ENCODE results near the gene TTYH1.
"Not testable (repeated sequence)": the region's sequence is repeated elsewhere in the genome, so short reads cannot be mapped to it uniquely, and the experiment has no call there.

Gene TTYH1

GRCh38 chr19:54462655-54463530, 47.6 kb downstream of the TTYH1 start:
- Histone ChIP-seq H3K4me3 (ENCODE audit: insufficient read length, low read depth) (peak overlapping the region; percentile 80), H3K36me3 (ENCODE audit: insufficient read depth, insufficient read length, low read length) (peaks cover 39% of the 10 kb centered on the region), H3K9ac (ENCODE audit: insufficient read length, low read depth) (peak overlapping the region; percentile 95), H3K4me1 (ENCODE audit: insufficient read depth, insufficient read length) (peaks cover 7% of the 10 kb centered on the region), H3K9me3 (ENCODE audit: insufficient read depth, low read length) (no peaks in the 10 kb centered on the region), H3K27me3 (ENCODE audit: insufficient read depth, insufficient read length) (no peaks in the 10 kb centered on the region)
- TF ChIP-seq YY1 (IDR thresholded peaks at IDR 0.05; ENCODE audit: insufficient read depth, insufficient read length) (no peak), ZNF274 (IDR thresholded peaks at IDR 0.05; ENCODE audit: low read depth, low read length) (no peak), SUZ12 (IDR thresholded peaks at IDR 0.05; ENCODE audit: extremely low read depth, insufficient read depth, insufficient read length) (no peak)
- no peak for DNase-seq (ENCODE audit: low read depth, low spot score)

GRCh38 chr19:54463531-54464043, 48.3 kb downstream of the TTYH1 start, which contains the start of gene LENG9:
Gene LENG9 (minus strand): TSS chr19:54463778. CDS start chr19:54463526, 252 bp downstream.
- peak; percentile 98 for DNase-seq (ENCODE audit: low read depth, low spot score)
- H3K27me3 ChIP-seq (ENCODE audit: insufficient read depth, insufficient read length): no peaks in the 10 kb centered on the region
- H3K4me3 ChIP-seq (ENCODE audit: insufficient read length, low read depth): peak within 1 kb of the TSS; percentile 80
- peaks cover 7% of the 10 kb centered on the region for H3K4me1 ChIP-seq (ENCODE audit: insufficient read depth, insufficient read length)
- TF ChIP-seq ZNF274 (IDR thresholded peaks at IDR 0.05; ENCODE audit: low read depth, low read length) (no peak), YY1 (IDR thresholded peaks at IDR 0.05; ENCODE audit: insufficient read depth, insufficient read length) (no peak), SUZ12 (IDR thresholded peaks at IDR 0.05; ENCODE audit: extremely low read depth, insufficient read depth, insufficient read length) (no peak)
- H3K36me3 ChIP-seq (ENCODE audit: insufficient read depth, insufficient read length, low read length): peaks cover 32% of the 10 kb centered on the region
- no peaks in the 10 kb centered on the region for H3K9me3 ChIP-seq (ENCODE audit: insufficient read depth, low read length)
- peak within 1 kb of the TSS; percentile 95 for H3K9ac ChIP-seq (ENCODE audit: insufficient read length, low read depth)

- H3K36me3 ChIP-seq (ENCODE audit: insufficient read depth, insufficient read length, low read length): peaks cover 26% of the 10 kb centered on the region
- TF ChIP-seq ZNF274 (IDR thresholded peaks at IDR 0.05; ENCODE audit: low read depth, low read length) (no peak), YY1 (IDR thresholded peaks at IDR 0.05; ENCODE audit: insufficient read depth, insufficient read length) (no peak), SUZ12 (IDR thresholded peaks at IDR 0.05; ENCODE audit: extremely low read depth, insufficient read depth, insufficient read length) (no peak)
- H3K27me3 ChIP-seq (ENCODE audit: insufficient read depth, insufficient read length): no peaks in the 10 kb centered on the region
- H3K4me3 ChIP-seq (ENCODE audit: insufficient read length, low read depth): peak overlapping the region; percentile 67
- H3K9me3 ChIP-seq (ENCODE audit: insufficient read depth, low read length): no peaks in the 10 kb centered on the region
- H3K9ac ChIP-seq (ENCODE audit: insufficient read length, low read depth): peak overlapping the region; percentile 80
- DNase-seq (ENCODE audit: low read depth, low spot score): peak; percentile 97
- peaks cover 2% of the 10 kb centered on the region for H3K4me1 ChIP-seq (ENCODE audit: insufficient read depth, insufficient read length)
Observed at GRCh38 chr19:54464044-54464629, 48.9 kb downstream of the TTYH1 start.

GRCh38 chr19:54464630-54465425, 49.6 kb downstream of the TTYH1 start:
- TF ChIP-seq SUZ12 (IDR thresholded peaks at IDR 0.05; ENCODE audit: extremely low read depth, insufficient read depth, insufficient read length) (no peak), YY1 (IDR thresholded peaks at IDR 0.05; ENCODE audit: insufficient read depth, insufficient read length) (no peak), ZNF274 (IDR thresholded peaks at IDR 0.05; ENCODE audit: low read depth, low read length) (no peak)
- Histone ChIP-seq H3K4me3 (ENCODE audit: insufficient read length, low read depth) (peak overlapping the region; percentile 67), H3K4me1 (ENCODE audit: insufficient read depth, insufficient read length) (peaks cover 2% of the 10 kb centered on the region), H3K9me3 (ENCODE audit: insufficient read depth, low read length) (no peaks in the 10 kb centered on the region), H3K9ac (ENCODE audit: insufficient read length, low read depth) (peak overlapping the region; percentile 80), H3K36me3 (ENCODE audit: insufficient read depth, insufficient read length, low read length) (peaks cover 19% of the 10 kb centered on the region), H3K27me3 (ENCODE audit: insufficient read depth, insufficient read length) (no peaks in the 10 kb centered on the region)
- DNase-seq (ENCODE audit: low read depth, low spot score): peak; percentile 72

- H3K9me3 ChIP-seq (ENCODE audit: insufficient read depth, low read length): no peaks in the 10 kb centered on the region
- H3K9ac ChIP-seq (ENCODE audit: insufficient read length, low read depth): peak overlapping the region; percentile 76
- H3K4me1 ChIP-seq (ENCODE audit: insufficient read depth, insufficient read length): peaks cover 2% of the 10 kb centered on the region
- peaks cover 14% of the 10 kb centered on the region for H3K36me3 ChIP-seq (ENCODE audit: insufficient read depth, insufficient read length, low read length)
- H3K4me3 ChIP-seq (ENCODE audit: insufficient read length, low read depth): peak overlapping the region; percentile 67
- H3K27me3 ChIP-seq (ENCODE audit: insufficient read depth, insufficient read length): no peaks in the 10 kb centered on the region
- DNase-seq (ENCODE audit: low read depth, low spot score): no peak
- TF ChIP-seq YY1 (IDR thresholded peaks at IDR 0.05; ENCODE audit: insufficient read depth, insufficient read length): no peak
Observed at GRCh38 chr19:54465426-54466109, 50.3 kb downstream of the TTYH1 start.

- H3K27me3 ChIP-seq (ENCODE audit: insufficient read depth, insufficient read length); H3K9ac ChIP-seq (ENCODE audit: insufficient read length, low read depth); H3K9me3 ChIP-seq (ENCODE audit: insufficient read depth, low read length); H3K4me3 ChIP-seq (ENCODE audit: insufficient read length, low read depth); DNase-seq (ENCODE audit: low read depth, low spot score); H3K4me1 ChIP-seq (ENCODE audit: insufficient read depth, insufficient read length): not testable (repeated sequence)
- H3K36me3 ChIP-seq (ENCODE audit: insufficient read depth, insufficient read length, low read length): peaks cover 13% of the 10 kb centered on the region
Observed at GRCh38 chr19:54466110-54466480, 50.8 kb downstream of the TTYH1 start.
